ENCODE results near the gene MAL.

DNA sequence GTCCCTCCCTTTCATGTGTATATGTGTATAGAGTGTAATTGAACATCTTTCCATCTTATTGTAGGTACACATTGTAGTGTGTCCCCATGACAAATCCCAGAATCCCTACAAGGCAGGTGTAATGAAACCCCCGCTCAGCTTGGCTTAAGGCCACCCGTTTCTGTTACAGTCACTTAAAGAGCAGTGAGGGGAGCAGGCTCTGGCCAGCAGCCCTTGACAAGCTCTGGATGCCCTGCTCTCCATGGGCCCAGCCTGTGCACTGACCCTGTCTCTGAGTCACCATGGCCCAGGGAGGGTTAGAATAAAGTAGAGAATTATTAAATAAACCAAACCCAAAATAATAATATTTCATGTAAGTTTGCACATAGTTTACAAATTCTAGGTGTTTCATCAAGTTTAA, 17.2 kb upstream of the MAL start:
- TF ChIP-seq CTCF (IDR thresholded peaks at IDR 0.05) (no peak), POLR2A (IDR thresholded peaks at IDR 0.05) (no peak)

All from esophagus squamous epithelium (tissue), 4 donors.